Gastroesophageal sphincter (tissue), 4 donors: Measurements from ENCODE around the gene HOXC10. TPM values are rescaled to one million over a fixed set of nuclear protein-coding genes. Genes with fewer than 3 reads are reported as not detected.

ENCODE experiments used
- ATAC-seq: fragments of 150-250 bp; one replicate; pipeline ENCODE4 v1.9.1; 2016; ENCODE audit warnings: mild to moderate bottlenecking, moderate library complexity
- H3K27ac ChIP-seq, 4 donors: fragments of 200-600 bp; sonication (generic) in 3 of 4; 1 replicate in 3 of 4; 2 replicates in 1 of 4; pipeline ENCODE4 v1.5.1; 2016 to 2019
- H3K27me3 ChIP-seq: fragments of 200-600 bp; sonication (generic); one replicate; pipeline ENCODE4 v1.5.1; 2019
- H3K36me3 ChIP-seq, 2 donors: fragments of 200-600 bp; sonication (generic); one replicate each; pipeline ENCODE4 v1.5.1; 2019; ENCODE audit warnings: control low read depth in 1 of 2
- H3K4me1 ChIP-seq, 3 donors: fragments of 200-600 bp; sonication (generic); 1 replicate in 2 of 3; 2 replicates in 1 of 3; pipeline ENCODE4 v1.5.1; 2016 to 2019; ENCODE audit warnings: control low read depth in 2 of 3
- H3K4me3 ChIP-seq, 2 donors: fragments of 200-600 bp; sonication (generic); one replicate each; pipeline ENCODE4 v1.5.1; 2019; ENCODE audit warnings: mild to moderate bottlenecking in 1 of 2, moderate library complexity in 1 of 2
- H3K9me3 ChIP-seq, 3 donors: fragments of 200-600 bp; sonication (generic); one replicate each; pipeline ENCODE4 v1.5.1; 2017 to 2019; ENCODE audit warnings: control low read depth in 2 of 3
- EP300 ChIP-seq: sonication (generic); formaldehyde crosslinking; IDR thresholded peaks from one replicate; pipeline ENCODE4 v1.6.1; 2017; ENCODE audit warnings: antibody characterized with exemption, mild to moderate bottlenecking
- POLR2A ChIP-seq, 2 donors: fragments of 450-650 bp; IDR thresholded peaks; one replicate each; pipeline ENCODE4 v1.6.1; 2017; ENCODE audit warnings: antibody characterized with exemption in 2 of 2, mild to moderate bottlenecking in 2 of 2, moderate library complexity in 1 of 2
- POLR2AphosphoS5 ChIP-seq: sonication (generic); formaldehyde crosslinking; IDR thresholded peaks from one replicate; pipeline ENCODE4 v1.6.1; 2017; ENCODE audit warnings: antibody characterized with exemption
- WGBS, 2 donors: methylation state at CpG; one replicate each; pipeline ENCODE4 v1.1.5; 2018; ENCODE audit warnings: low coverage in 1 of 2; 5-methylcytosine and 5-hydroxymethylcytosine counted together
- total RNA-seq, 4 donors: library from RNA; depleted of rRNA; stranded (reverse); fragments of >200 nt; gene quantifications; one replicate each; pipeline ENCODE4 v1.1.0, GENCODE V29; 2016
- TF ChIP-seq, protein P1 (sequence below), 4 experiments: fragments of 200-600 bp in 2 of 4; fragments of 450-650 bp in 2 of 4; sonication (generic) in 1 of 4; IDR thresholded peaks; one replicate each; pipeline ENCODE4 v1.5.1; 2017 to 2019; ENCODE audit warnings: antibody characterized with exemption in 4 of 4, mild to moderate bottlenecking in 2 of 4, moderate library complexity in 2 of 4

The HOXC10 gene
- total RNA-seq, 4 donors from 2014 or later = not detected

DNA sequence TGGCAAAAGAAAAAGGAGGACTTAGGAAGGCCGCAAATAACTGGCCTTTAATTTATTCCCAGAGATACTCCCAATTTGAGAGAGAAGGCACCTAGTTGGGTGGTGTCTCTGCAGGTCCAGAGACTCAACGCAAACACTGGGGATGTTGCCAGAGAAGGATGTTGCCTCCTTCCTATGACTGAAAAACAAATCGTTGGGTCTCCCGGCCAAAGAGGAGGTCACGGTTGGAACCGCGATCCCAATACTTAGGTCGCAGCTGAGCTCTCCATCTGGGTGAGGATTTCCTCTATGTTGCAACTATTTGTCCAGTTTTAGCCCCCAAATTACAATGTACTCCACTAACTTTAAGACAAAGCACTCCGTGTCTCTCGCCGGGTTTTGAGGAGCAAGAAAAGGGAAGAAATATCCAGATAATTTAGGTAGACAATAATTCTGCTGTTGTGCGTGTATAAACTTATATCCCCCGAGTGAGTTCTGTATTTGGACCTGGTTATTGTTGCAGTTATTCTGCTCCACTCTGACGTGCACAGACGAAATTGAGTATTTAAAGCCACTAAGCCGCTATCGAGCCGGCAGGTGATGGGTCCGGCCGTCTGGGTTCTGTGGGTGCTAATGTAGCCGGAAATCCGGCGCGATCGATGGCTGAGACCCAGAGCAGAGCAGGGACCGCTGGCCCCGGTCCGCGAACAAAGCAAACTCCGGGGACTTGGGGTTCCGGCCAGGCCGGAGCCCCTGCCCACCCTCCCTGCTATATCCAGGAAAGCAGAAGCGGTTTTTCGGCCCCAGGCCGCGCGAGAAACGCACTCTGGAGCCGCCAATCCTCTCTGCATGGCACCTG is 24.5 kb upstream of the HOXC10 start:
- peaks cover 100% of the 10 kb centered on the region for H3K27me3 ChIP-seq

DNA sequence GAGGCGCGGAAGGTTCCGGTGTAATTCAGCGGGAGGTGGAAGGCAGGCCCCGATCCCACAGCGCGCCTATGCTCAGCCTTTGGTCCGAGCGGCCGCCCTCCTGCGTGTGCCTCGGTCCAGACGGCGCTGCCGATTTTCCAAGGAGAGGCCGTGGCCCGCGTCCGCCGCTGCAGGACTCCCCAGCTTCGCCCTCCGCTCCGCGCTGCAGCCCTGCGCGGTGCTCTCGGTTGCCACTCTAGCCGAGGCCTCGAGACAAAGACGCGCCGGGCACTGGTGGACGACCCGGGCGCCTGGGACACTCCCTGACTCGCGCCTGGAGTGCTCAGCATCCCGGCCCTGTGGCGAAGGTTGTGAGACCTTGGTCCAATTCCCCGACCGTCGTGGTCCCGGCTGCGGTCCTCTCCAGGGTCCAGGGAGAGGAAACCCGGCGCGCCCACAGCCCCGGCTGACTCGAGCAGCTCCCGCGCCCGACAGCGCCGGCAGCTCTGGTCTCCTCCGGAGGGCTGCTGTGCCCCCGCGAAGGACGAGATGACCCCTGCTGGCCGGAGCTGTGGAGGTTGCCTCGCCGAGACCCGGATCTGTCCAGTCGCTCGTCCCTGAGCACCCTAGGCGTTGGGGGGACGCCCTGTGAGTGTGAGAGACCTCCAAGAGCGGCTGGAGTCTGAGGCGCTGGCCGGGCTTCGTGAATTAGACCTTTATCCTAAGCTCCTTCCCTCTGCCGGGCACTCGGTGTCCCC is 23.8 kb upstream of the HOXC10 start:
- TF ChIP-seq POLR2AphosphoS5 (no peak), EP300 (no peak), POLR2A (IDR thresholded peaks at IDR 0.05) (no peak)
- TF ChIP-seq, protein P1, sequence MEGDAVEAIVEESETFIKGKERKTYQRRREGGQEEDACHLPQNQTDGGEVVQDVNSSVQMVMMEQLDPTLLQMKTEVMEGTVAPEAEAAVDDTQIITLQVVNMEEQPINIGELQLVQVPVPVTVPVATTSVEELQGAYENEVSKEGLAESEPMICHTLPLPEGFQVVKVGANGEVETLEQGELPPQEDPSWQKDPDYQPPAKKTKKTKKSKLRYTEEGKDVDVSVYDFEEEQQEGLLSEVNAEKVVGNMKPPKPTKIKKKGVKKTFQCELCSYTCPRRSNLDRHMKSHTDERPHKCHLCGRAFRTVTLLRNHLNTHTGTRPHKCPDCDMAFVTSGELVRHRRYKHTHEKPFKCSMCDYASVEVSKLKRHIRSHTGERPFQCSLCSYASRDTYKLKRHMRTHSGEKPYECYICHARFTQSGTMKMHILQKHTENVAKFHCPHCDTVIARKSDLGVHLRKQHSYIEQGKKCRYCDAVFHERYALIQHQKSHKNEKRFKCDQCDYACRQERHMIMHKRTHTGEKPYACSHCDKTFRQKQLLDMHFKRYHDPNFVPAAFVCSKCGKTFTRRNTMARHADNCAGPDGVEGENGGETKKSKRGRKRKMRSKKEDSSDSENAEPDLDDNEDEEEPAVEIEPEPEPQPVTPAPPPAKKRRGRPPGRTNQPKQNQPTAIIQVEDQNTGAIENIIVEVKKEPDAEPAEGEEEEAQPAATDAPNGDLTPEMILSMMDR (IDR thresholded peaks at IDR 0.05) = no peak
- ATAC-seq = no peak
- Histone ChIP-seq H3K4me3 (no peak overlapping the region), H3K36me3 (no peaks in the 10 kb centered on the region), H3K4me1 (peaks cover 0 to 32% (median 7%) of the 10 kb centered on the region in 3 donors), H3K27ac (no peak overlapping the region), H3K9me3 (no peaks in the 10 kb centered on the region), H3K27me3 (peaks cover 100% of the 10 kb centered on the region)
- WGBS, 2 donors = no CpG with 5 or more reads among the region's 72 CpGs

More for the DNA sequence above, 24.5 kb upstream of the HOXC10 start:
- Histone ChIP-seq H3K27ac (no peak overlapping the region), H3K36me3 (no peaks in the 10 kb centered on the region), H3K4me3 (no peak overlapping the region), H3K9me3 (no peaks in the 10 kb centered on the region), H3K4me1 (peaks cover 0 to 30% (median 7%) of the 10 kb centered on the region in 3 donors)
- no peak for TF ChIP-seq POLR2AphosphoS5
- no peak for ATAC-seq
- WGBS, 2 donors = 12 to 14% methylated on average over 15 of the region's 39 CpGs

DNA sequence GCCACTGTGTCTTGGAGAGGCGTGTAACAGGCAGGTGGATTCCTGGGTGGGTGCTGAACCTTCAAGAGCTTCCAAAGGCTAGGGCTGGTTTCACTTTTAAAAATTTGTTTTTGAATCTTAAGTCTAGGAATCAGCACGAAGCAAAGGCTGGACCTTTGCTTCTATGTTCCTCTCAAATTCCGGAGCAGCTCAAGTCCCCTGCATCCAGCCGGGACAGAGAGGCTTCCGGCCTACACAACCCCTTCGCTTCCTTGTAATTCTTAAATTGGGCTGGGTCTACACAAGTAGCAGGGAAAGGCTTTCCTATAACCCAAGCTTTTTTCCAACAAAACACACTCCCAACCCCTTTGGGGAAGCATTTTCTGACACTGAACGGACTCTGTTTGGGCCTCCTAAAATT is 21.9 kb upstream of the HOXC10 start:
- H3K9me3 ChIP-seq = no peaks in the 10 kb centered on the region
- WGBS, 2 donors = 20 to 25% methylated on average over 2 to 7 of the region's 7 CpGs
- TF ChIP-seq POLR2A (IDR thresholded peaks at IDR 0.05) (no peak), POLR2AphosphoS5 (no peak), EP300 (no peak)
- TF ChIP-seq, protein P1 (IDR thresholded peaks at IDR 0.05) = no peak
- no peaks in the 10 kb centered on the region for H3K36me3 ChIP-seq
- peaks cover 0 to 39% (median 12%) of the 10 kb centered on the region in 3 donors for H3K4me1 ChIP-seq
- no peak for ATAC-seq
- H3K4me3 ChIP-seq = no peak overlapping the region
- peaks cover 100% of the 10 kb centered on the region for H3K27me3 ChIP-seq
- no peak overlapping the region for H3K27ac ChIP-seq

DNA sequence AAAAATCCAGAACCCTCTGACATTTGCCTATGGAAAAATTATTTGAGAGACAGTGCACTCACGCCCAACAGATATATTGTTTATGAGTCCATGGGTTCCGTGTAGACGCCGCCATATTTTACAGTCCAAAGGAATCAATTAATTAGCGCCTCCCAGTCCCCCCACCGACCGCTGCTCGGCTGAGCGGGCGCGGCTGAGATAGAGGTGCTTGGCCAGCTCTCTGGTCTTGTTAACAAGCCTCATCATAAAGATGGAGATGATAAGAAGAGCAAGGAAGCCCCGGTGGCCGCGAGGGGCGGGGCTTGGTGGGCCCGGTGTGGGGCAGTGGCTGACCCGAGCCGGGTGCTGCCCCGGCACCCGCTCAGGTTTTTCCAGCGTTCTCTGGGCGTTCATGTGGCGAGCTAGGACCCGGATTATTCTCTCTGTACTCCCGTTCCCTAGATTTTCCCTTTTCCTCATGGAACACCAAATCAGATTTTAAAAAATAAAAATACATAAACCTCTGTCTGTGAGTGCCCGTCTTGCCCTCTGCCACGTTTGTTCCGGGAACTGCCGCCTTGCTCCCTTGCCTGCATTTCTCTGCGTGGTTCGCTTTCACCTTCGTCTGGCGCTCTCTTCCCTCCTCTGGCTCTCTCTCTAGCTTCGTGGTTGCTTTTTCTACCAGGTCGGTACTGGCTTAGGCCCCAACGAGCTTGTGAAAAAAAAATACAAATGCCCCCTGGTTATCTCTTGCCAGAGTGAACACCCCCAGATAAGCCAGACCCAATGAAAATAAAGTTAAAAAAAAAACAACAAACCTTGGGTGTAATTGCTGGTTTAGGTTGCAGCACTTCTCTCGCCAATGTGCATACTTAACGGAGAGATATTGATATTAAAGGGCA is 21.3 kb upstream of the HOXC10 start:
- 6 to 12% methylated on average over 19 to 21 of the region's 38 CpGs for WGBS, 2 donors

More for the DNA sequence above, 21.3 kb upstream of the HOXC10 start:
- no peak for ATAC-seq
- Histone ChIP-seq H3K27ac (no peak overlapping the region), H3K36me3 (no peaks in the 10 kb centered on the region), H3K27me3 (peaks cover 100% of the 10 kb centered on the region), H3K9me3 (no peaks in the 10 kb centered on the region), H3K4me1 (peaks cover 0 to 39% (median 12%) of the 10 kb centered on the region in 3 donors), H3K4me3 (no peak overlapping the region)
- TF ChIP-seq, protein P1 (IDR thresholded peaks at IDR 0.05) = no peak
